Measurements from ENCODE around the gene TEX54. TPM values are rescaled to one million over a fixed set of nuclear protein-coding genes. Genes with fewer than 3 reads are reported as not detected.

Gene TEX54
- total RNA-seq, 2 donors from 2014 or later = not detected

Other genes starting within 250 kb of the TEX54 start
- 10 to 100 TPM; 20.9 to 23.2 TPM for gene TUT1, start 241.3 kb downstream of the TEX54 start, total RNA-seq
- gene MTA2, start 231.0 kb downstream of the TEX54 start, total RNA-seq = 100 to 1,000 TPM; 140 to 175 TPM
- gene EML3, start 220.1 kb downstream of the TEX54 start, total RNA-seq = 100 to 1,000 TPM; 169 to 174 TPM
- gene ROM1, start 219.6 kb downstream of the TEX54 start, total RNA-seq = 1 to 10 TPM in 1 of 2 donors, under 1 TPM in 1; 0.94 to 1.2 TPM
- 10 to 100 TPM; 53.0 to 57.2 TPM for gene B3GAT3, start 210.9 kb downstream of the TEX54 start, total RNA-seq
- gene GANAB, start 186.2 kb downstream of the TEX54 start, total RNA-seq = 100 to 1,000 TPM; 168 to 179 TPM
- gene INTS5, start 179.5 kb downstream of the TEX54 start, total RNA-seq = 10 to 100 TPM; 12.1 to 13.0 TPM
- gene C11orf98, start 167.6 kb downstream of the TEX54 start, total RNA-seq = 10 to 100 TPM; 20.0 to 21.6 TPM
- gene CSKMT, start 167.5 kb downstream of the TEX54 start, total RNA-seq = 10 to 100 TPM in 1 of 2 donors, 1 to 10 TPM in 1; 8.0 to 15.9 TPM
- 1 to 10 TPM; 2.6 to 3.3 TPM for gene UQCC3, start 161.2 kb downstream of the TEX54 start, total RNA-seq
- 10 to 100 TPM; 12.0 to 14.9 TPM for gene LBHD1, start 160.6 kb downstream of the TEX54 start, total RNA-seq
- gene UBXN1, start 153.8 kb downstream of the TEX54 start, total RNA-seq = 100 to 1,000 TPM; 195 to 203 TPM
- gene LRRN4CL, start 143.3 kb downstream of the TEX54 start, total RNA-seq = not detected
- 10 to 100 TPM; 20.8 to 20.9 TPM for gene BSCL2, start 125.4 kb downstream of the TEX54 start, total RNA-seq
- not detected for gene GNG3, start 125.2 kb downstream of the TEX54 start, total RNA-seq
- gene HNRNPUL2, start 105.4 kb downstream of the TEX54 start, total RNA-seq = 10 to 100 TPM; 41.4 to 43.2 TPM
- gene TTC9C, start 104.4 kb downstream of the TEX54 start, total RNA-seq = 10 to 100 TPM; 11.0 to 14.1 TPM
- gene ZBTB3, start 78.7 kb downstream of the TEX54 start, total RNA-seq = 1 to 10 TPM; 7.4 to 9.1 TPM
- 10 to 100 TPM; 65.0 to 65.7 TPM for gene POLR2G, start 71.3 kb downstream of the TEX54 start, total RNA-seq
- gene TAF6L, start 61.4 kb downstream of the TEX54 start, total RNA-seq = 10 to 100 TPM; 14.1 to 15.8 TPM
- gene TMEM179B, start 45.4 kb downstream of the TEX54 start, total RNA-seq = 10 to 100 TPM; 20.5 to 27.7 TPM
- gene TMEM223, start 40.8 kb downstream of the TEX54 start, total RNA-seq = 1 to 10 TPM; 5.7 to 7.3 TPM
- 100 to 1,000 TPM; 271 to 305 TPM for gene NXF1, start 27.4 kb downstream of the TEX54 start, total RNA-seq
- 100 to 1,000 TPM; 103 to 119 TPM for gene STX5, start 790 bp downstream of the TEX54 start, total RNA-seq
- gene WDR74, start 6.7 kb upstream of the TEX54 start, total RNA-seq = 100 to 1,000 TPM; 146 to 163 TPM
- gene SLC3A2, start 48.1 kb upstream of the TEX54 start, total RNA-seq = 100 to 1,000 TPM; 233 to 240 TPM
- not detected for gene CHRM1, start 88.5 kb upstream of the TEX54 start, total RNA-seq
- gene SLC22A6, start 152.1 kb upstream of the TEX54 start, total RNA-seq = not detected
- not detected for gene SLC22A8, start 183.0 kb upstream of the TEX54 start, total RNA-seq